Breast epithelium (tissue), 4 donors: ENCODE results near the gene MPST. TPM values are rescaled to one million over a fixed set of nuclear protein-coding genes. Genes with fewer than 3 reads are reported as not detected.

Experiments used
- DNase-seq, 2 donors: peaks; one replicate each; pipeline ENCODE4 v3.0.0-alpha.2; 2019; ENCODE audit warnings: low spot score in 2 of 2
- H3K27ac ChIP-seq, 2 donors: fragments of 200-600 bp; sonication (generic) in 1 of 2; one replicate each; pipeline ENCODE4 v1.5.1; 2016 to 2019; ENCODE audit warnings: mild to moderate bottlenecking in 1 of 2
- H3K27me3 ChIP-seq, 2 donors: fragments of 200-600 bp; sonication (generic) in 1 of 2; one replicate each; pipeline versions ENCODE4 v1.5.1 to v1.6.0; 2017 to 2019; ENCODE audit warnings: control low read depth in 1 of 2, mild to moderate bottlenecking in 1 of 2
- H3K36me3 ChIP-seq: fragments of 200-600 bp; one replicate; pipeline ENCODE4 v1.5.1; 2019
- H3K4me1 ChIP-seq, 2 donors: fragments of 200-600 bp; sonication (generic); one replicate each; pipeline ENCODE4 v1.5.1; 2016 to 2019; ENCODE audit warnings: control low read depth in 1 of 2
- H3K4me3 ChIP-seq, 3 donors: fragments of 200-600 bp; sonication (generic); 1 replicate in 2 of 3; 2 replicates in 1 of 3; pipeline ENCODE4 v1.5.1; 2016 to 2019; ENCODE audit warnings: mild to moderate bottlenecking in 3 of 3, moderate library complexity in 2 of 3
- H3K9me3 ChIP-seq, 2 donors: fragments of 200-600 bp; sonication (generic) in 1 of 2; one replicate each; pipeline ENCODE4 v1.5.1; 2016 to 2019; ENCODE audit warnings: control low read depth in 1 of 2
- CTCF ChIP-seq, 3 donors: fragments of 450-650 bp; IDR thresholded peaks; one replicate each; pipeline ENCODE4 v1.5.1; 2016 to 2017; ENCODE audit warnings: antibody characterized with exemption in 3 of 3, mild to moderate bottlenecking in 3 of 3, moderate library complexity in 3 of 3
- POLR2A ChIP-seq: fragments of 450-650 bp; IDR thresholded peaks from one replicate; pipeline ENCODE4 v1.6.1; 2016; ENCODE audit warnings: antibody characterized with exemption, mild to moderate bottlenecking, moderate library complexity
- POLR2AphosphoS5 ChIP-seq, 3 donors: sonication (generic); formaldehyde crosslinking; IDR thresholded peaks; one replicate each; pipeline ENCODE4 v1.6.1; 2017; ENCODE audit warnings: antibody characterized with exemption in 3 of 3
- intact Hi-C: fragments of 100-400 bp; cut with DNase I; formaldehyde crosslinking; loops from one replicate; pipeline ENCODE4 v1.15.1; 2023; ENCODE audit warnings: low total_unique reads
- total RNA-seq, 3 donors: library from RNA; depleted of rRNA; stranded (reverse); fragments of >200 nt; gene quantifications; one replicate each; pipeline ENCODE4 v1.1.0, GENCODE V29; 2016

MPST gene
- total RNA-seq, 3 donors from 2014 or later = 72.0 to 175 (median 113) TPM

GRCh38 chr22:36977947-36978660 lies 41.4 kb upstream of the MPST start:
- DNase-seq = peak; percentile 87 to 88
- no peaks in the 10 kb centered on the region for H3K9me3 ChIP-seq

GRCh38 chr22:36979016-36979910 lies 40.3 kb upstream of the MPST start:
- no peak overlapping the region for H3K27ac ChIP-seq
- no peaks in the 10 kb centered on the region for H3K4me1 ChIP-seq
- intact Hi-C loops = loop anchor here (5.0 kb wide), 1 partner anchor 122 kb away; no protein-coding TSS in a partner anchor
- TF ChIP-seq POLR2A (no peak), CTCF (IDR thresholded peaks at IDR 0.05) (no peak)
- H3K36me3 ChIP-seq = no peaks in the 10 kb centered on the region
- H3K27me3 ChIP-seq = no peaks in the 10 kb centered on the region
- H3K9me3 ChIP-seq = no peaks in the 10 kb centered on the region
- DNase-seq = no peak
- no peak overlapping the region for H3K4me3 ChIP-seq

More at GRCh38 chr22:36977947-36978660, 41.4 kb upstream of the MPST start:
- peak; percentile 88 to 97 (median 95) for TF ChIP-seq CTCF (IDR thresholded peaks at IDR 0.05)
- TF ChIP-seq POLR2AphosphoS5 (IDR thresholded peaks at IDR 0.05) = peak; percentile 40 to 67 (median 53)
- TF ChIP-seq POLR2A = no peak
- no peak overlapping the region for H3K27ac ChIP-seq
- H3K27me3 ChIP-seq = no peaks in the 10 kb centered on the region
- no peaks in the 10 kb centered on the region for H3K4me1 ChIP-seq
- intact Hi-C loops = loop anchor here (5.0 kb wide), 1 partner anchor 121 kb away; no protein-coding TSS in a partner anchor
- H3K4me3 ChIP-seq = peak overlapping the region; percentile 24 to 57 (median 44)
- no peaks in the 10 kb centered on the region for H3K36me3 ChIP-seq

- Histone ChIP-seq H3K4me3 (no peak overlapping the region), H3K36me3 (no peaks in the 10 kb centered on the region), H3K27me3 (no peaks in the 10 kb centered on the region), H3K9me3 (peaks cover 12 to 14% of the 10 kb centered on the region in 2 donors), H3K4me1 (no peaks in the 10 kb centered on the region), H3K27ac (peak overlapping the region in 1 of 2 donors; percentile 32)
- TF ChIP-seq POLR2AphosphoS5 (IDR thresholded peaks at IDR 0.05) (no peak), CTCF (IDR thresholded peaks at IDR 0.05) (no peak), POLR2A (no peak)
- intact Hi-C loops = loop anchor here (10.0 kb wide), 1 partner anchor 187 kb away; no protein-coding TSS in a partner anchor
- DNase-seq = no peak
Observed at GRCh38 chr22:36981247-36981775, 38.2 kb upstream of the MPST start.

- Histone ChIP-seq H3K27ac (no peak overlapping the region), H3K4me1 (no peaks in the 10 kb centered on the region), H3K36me3 (no peaks in the 10 kb centered on the region), H3K9me3 (peaks cover 14 to 15% of the 10 kb centered on the region in 2 donors), H3K27me3 (no peaks in the 10 kb centered on the region), H3K4me3 (no peak overlapping the region)
- intact Hi-C loops = loop anchor here (10.0 kb wide), 1 partner anchor 187 kb away; no protein-coding TSS in a partner anchor
- DNase-seq = no peak
- TF ChIP-seq CTCF (IDR thresholded peaks at IDR 0.05) (no peak), POLR2A (no peak), POLR2AphosphoS5 (IDR thresholded peaks at IDR 0.05) (no peak)
Observed at GRCh38 chr22:36982136-36982535, 37.4 kb upstream of the MPST start.
